Neutrophil (primary cell): ENCODE measurements around the gene DPP3.

Experiments
- H3K27ac ChIP-seq: fragments of 200-600 bp; sonication (generic); 2 replicates; pipeline ENCODE4 v1.5.1; 2016; ENCODE audit warnings: mild to moderate bottlenecking, moderate library complexity
- H3K27me3 ChIP-seq: fragments of 200-600 bp; sonication (generic); 2 replicates; pipeline ENCODE4 v1.6.0; 2016; ENCODE audit warnings: mild to moderate bottlenecking
- H3K36me3 ChIP-seq: fragments of 200-600 bp; sonication (generic); 2 replicates; pipeline ENCODE4 v1.5.1; 2017
- H3K4me1 ChIP-seq, 2 experiments: fragments of 200-600 bp in 1 of 2; sonication (generic) in 1 of 2; 1 replicate in 1 of 2; 2 replicates in 1 of 2; pipeline versions ENCODE4 v1.5.1 to v1.6.1; 2013 to 2016; ENCODE audit warnings: low read depth in 1 of 2, low read length in 1 of 2, mild to moderate bottlenecking in 1 of 2, moderate library complexity in 1 of 2; ENCODE audit not compliant: control insufficient read depth in 1 of 2, insufficient read depth in 1 of 2
- H3K4me3 ChIP-seq, 2 experiments: fragments of 200-600 bp in 1 of 2; sonication (generic) in 1 of 2; 1 replicate in 1 of 2; 2 replicates in 1 of 2; pipeline ENCODE4 v1.5.1; 2013 to 2016; ENCODE audit warnings: low read depth in 1 of 2, low read length in 1 of 2, mild to moderate bottlenecking in 1 of 2, moderate library complexity in 1 of 2
- H3K9me3 ChIP-seq: fragments of 200-600 bp; sonication (generic); 2 replicates; pipeline ENCODE4 v1.5.1; 2016
- TF ChIP-seq, protein P1 (sequence below): fragments of 200-600 bp; sonication (generic); IDR thresholded peaks from 2 replicates; pipeline ENCODE4 v1.5.1; 2016; ENCODE audit warnings: antibody characterized with exemption

Gene DPP3

DNA sequence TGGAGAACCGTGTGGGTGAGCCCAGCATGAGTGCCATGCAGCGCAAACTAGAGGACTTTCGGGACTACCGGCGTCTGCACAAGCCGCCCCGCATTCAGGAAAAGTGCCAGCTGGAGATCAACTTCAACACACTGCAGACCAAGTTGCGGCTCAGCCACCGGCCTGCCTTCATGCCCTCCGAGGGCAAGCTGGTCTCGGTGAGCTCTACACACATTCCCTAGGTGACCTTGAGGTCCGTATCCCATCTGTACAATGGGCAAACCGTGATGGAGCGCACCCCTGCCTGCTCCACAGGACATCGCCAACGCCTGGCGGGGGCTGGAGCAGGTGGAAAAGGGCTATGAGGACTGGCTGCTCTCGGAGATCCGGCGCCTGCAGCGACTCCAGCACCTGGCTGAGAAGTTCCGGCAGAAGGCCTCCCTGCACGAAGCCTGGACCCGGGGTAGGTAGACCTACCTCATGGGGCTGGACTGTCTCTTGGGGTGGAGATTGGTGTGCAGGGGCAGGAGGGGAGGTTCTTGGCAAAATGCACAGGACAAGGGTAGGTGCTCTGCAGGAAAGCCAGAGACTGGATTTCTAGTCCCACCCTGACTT lies 77.6 kb downstream of the DPP3 start:
- TF ChIP-seq, protein P1, sequence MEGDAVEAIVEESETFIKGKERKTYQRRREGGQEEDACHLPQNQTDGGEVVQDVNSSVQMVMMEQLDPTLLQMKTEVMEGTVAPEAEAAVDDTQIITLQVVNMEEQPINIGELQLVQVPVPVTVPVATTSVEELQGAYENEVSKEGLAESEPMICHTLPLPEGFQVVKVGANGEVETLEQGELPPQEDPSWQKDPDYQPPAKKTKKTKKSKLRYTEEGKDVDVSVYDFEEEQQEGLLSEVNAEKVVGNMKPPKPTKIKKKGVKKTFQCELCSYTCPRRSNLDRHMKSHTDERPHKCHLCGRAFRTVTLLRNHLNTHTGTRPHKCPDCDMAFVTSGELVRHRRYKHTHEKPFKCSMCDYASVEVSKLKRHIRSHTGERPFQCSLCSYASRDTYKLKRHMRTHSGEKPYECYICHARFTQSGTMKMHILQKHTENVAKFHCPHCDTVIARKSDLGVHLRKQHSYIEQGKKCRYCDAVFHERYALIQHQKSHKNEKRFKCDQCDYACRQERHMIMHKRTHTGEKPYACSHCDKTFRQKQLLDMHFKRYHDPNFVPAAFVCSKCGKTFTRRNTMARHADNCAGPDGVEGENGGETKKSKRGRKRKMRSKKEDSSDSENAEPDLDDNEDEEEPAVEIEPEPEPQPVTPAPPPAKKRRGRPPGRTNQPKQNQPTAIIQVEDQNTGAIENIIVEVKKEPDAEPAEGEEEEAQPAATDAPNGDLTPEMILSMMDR: no peak
- Histone ChIP-seq H3K9me3 (no peaks in the 10 kb centered on the region), H3K36me3 (no peaks in the 10 kb centered on the region), H3K27ac (no peak overlapping the region), H3K4me1 (no peaks in the 10 kb centered on the region), H3K4me3 (no peak overlapping the region), H3K27me3 (peaks cover 49% of the 10 kb centered on the region)
